Right atrium auricular region (tissue), 2 donors: ENCODE data around the gene BEGAIN. TPM values are rescaled to one million over a fixed set of nuclear protein-coding genes. Genes with fewer than 3 reads are reported as not detected.

Experiments used
- DNase-seq: peaks from one replicate; pipeline ENCODE4 v3.0.0-alpha.2; 2019; ENCODE audit warnings: low spot score
- H3K27ac ChIP-seq, 2 donors: fragments of 200-600 bp; sonication (generic); 1 replicate in 1 of 2; 2 replicates in 1 of 2; pipeline ENCODE4 v1.5.1; 2016 to 2019
- H3K27me3 ChIP-seq, 2 donors: fragments of 200-600 bp; sonication (generic); one replicate each; pipeline versions ENCODE4 v1.5.1 to v1.6.0; 2017 to 2019
- H3K36me3 ChIP-seq: fragments of 200-600 bp; sonication (generic); one replicate; pipeline ENCODE4 v1.5.1; 2016
- H3K4me1 ChIP-seq, 2 donors: fragments of 200-600 bp; sonication (generic); one replicate each; pipeline versions ENCODE4 v1.5.1 to v1.6.0; 2017 to 2019
- H3K4me3 ChIP-seq, 2 donors: fragments of 200-600 bp; sonication (generic); 1 replicate in 1 of 2; 2 replicates in 1 of 2; pipeline ENCODE4 v1.5.1; 2017 to 2019; ENCODE audit warnings: mild to moderate bottlenecking in 1 of 2, moderate library complexity in 1 of 2
- H3K9me3 ChIP-seq, 2 donors: fragments of 200-600 bp; sonication (generic); one replicate each; pipeline ENCODE4 v1.5.1; 2019
- CTCF ChIP-seq, 2 donors: fragments of 200-600 bp; sonication (generic); IDR thresholded peaks; one replicate each; pipeline ENCODE4 v1.5.1; 2019; ENCODE audit warnings: antibody characterized with exemption in 2 of 2
- total RNA-seq, 2 donors: library from RNA; depleted of rRNA; stranded (reverse); fragments of >200 nt; gene quantifications; one replicate each; pipeline ENCODE4 v1.1.0, GENCODE V29; 2016

BEGAIN gene
- total RNA-seq, 2 donors from 2014 or later: 0.93 to 5.7 TPM

- Histone ChIP-seq H3K9me3 (no peaks in the 10 kb centered on the region), H3K27me3 (no peaks in the 10 kb centered on the region), H3K36me3 (no peaks in the 10 kb centered on the region), H3K27ac (no peak overlapping the region), H3K4me3 (no peak overlapping the region), H3K4me1 (no peaks in the 10 kb centered on the region)
- no peak for DNase-seq
- no peak for TF ChIP-seq CTCF (IDR thresholded peaks at IDR 0.05)
Observed at GRCh38 chr14:100559455-100559854, 27.8 kb downstream of the BEGAIN start.

- Histone ChIP-seq H3K27me3 (no peaks in the 10 kb centered on the region), H3K4me1 (no peaks in the 10 kb centered on the region), H3K36me3 (no peaks in the 10 kb centered on the region), H3K9me3 (no peaks in the 10 kb centered on the region), H3K4me3 (no peak overlapping the region), H3K27ac (no peak overlapping the region)
- no peak for DNase-seq
- no peak for TF ChIP-seq CTCF (IDR thresholded peaks at IDR 0.05)
Observed at GRCh38 chr14:100558966-100559365, 28.3 kb downstream of the BEGAIN start.

- no peak for TF ChIP-seq CTCF (IDR thresholded peaks at IDR 0.05)
- Histone ChIP-seq H3K4me3 (no peak overlapping the region), H3K27me3 (no peaks in the 10 kb centered on the region), H3K36me3 (no peaks in the 10 kb centered on the region), H3K27ac (no peak overlapping the region), H3K4me1 (no peaks in the 10 kb centered on the region), H3K9me3 (no peaks in the 10 kb centered on the region)
- no peak for DNase-seq
Observed at GRCh38 chr14:100558226-100558625, 29.0 kb downstream of the BEGAIN start.

GRCh38 chr14:100557658-100558057 is 29.6 kb downstream of the BEGAIN start:
- Histone ChIP-seq H3K4me1 (no peaks in the 10 kb centered on the region), H3K4me3 (no peak overlapping the region), H3K36me3 (no peaks in the 10 kb centered on the region), H3K9me3 (no peaks in the 10 kb centered on the region), H3K27me3 (no peaks in the 10 kb centered on the region), H3K27ac (no peak overlapping the region)
- DNase-seq: no peak
- TF ChIP-seq CTCF (IDR thresholded peaks at IDR 0.05): no peak

GRCh38 chr14:100556936-100557505 is 30.2 kb downstream of the BEGAIN start:
- no peak overlapping the region for H3K27ac ChIP-seq
- no peaks in the 10 kb centered on the region for H3K36me3 ChIP-seq
- H3K4me1 ChIP-seq: no peaks in the 10 kb centered on the region
- no peaks in the 10 kb centered on the region for H3K9me3 ChIP-seq
- no peak for DNase-seq
- H3K27me3 ChIP-seq: no peaks in the 10 kb centered on the region
- TF ChIP-seq CTCF (IDR thresholded peaks at IDR 0.05): no peak
- no peak overlapping the region for H3K4me3 ChIP-seq

GRCh38 chr14:100556140-100556475 is 31.1 kb downstream of the BEGAIN start:
- Histone ChIP-seq H3K4me1 (no peaks in the 10 kb centered on the region), H3K27ac (no peak overlapping the region), H3K36me3 (no peaks in the 10 kb centered on the region), H3K4me3 (no peak overlapping the region), H3K27me3 (no peaks in the 10 kb centered on the region), H3K9me3 (no peaks in the 10 kb centered on the region)
- TF ChIP-seq CTCF (IDR thresholded peaks at IDR 0.05): no peak
- no peak for DNase-seq
